GM06990 (cell line): ENCODE measurements around the gene TXNRD1.

ENCODE experiments used
- DNase-seq: peaks from one replicate; pipeline ENCODE4 v3.0.0-alpha.2; 2011; ENCODE audit not compliant: insufficient read length; ENCODE audit errors: extremely low read depth
- H3K27me3 ChIP-seq: replicated peaks from 2 replicates; pipeline ENCODE4 v1.6.0; 2011; ENCODE audit warnings: low read length; ENCODE audit not compliant: control insufficient read depth, insufficient read depth
- H3K36me3 ChIP-seq: 2 replicates; pipeline ENCODE4 v1.5.1; 2011; ENCODE audit warnings: low read length; ENCODE audit not compliant: control insufficient read depth, insufficient read depth
- H3K4me3 ChIP-seq: replicated peaks from 2 replicates; pipeline ENCODE4 v1.5.1; 2011; ENCODE audit warnings: low read depth, mild to moderate bottlenecking, control low read depth, low read length
- CTCF ChIP-seq: IDR thresholded peaks from 2 replicates; pipeline ENCODE4 v1.5.1; 2011; ENCODE audit warnings: low read length, control low read depth, mild to moderate bottlenecking, inconsistent platforms; ENCODE audit not compliant: insufficient read depth, poor library complexity, severe bottlenecking

TXNRD1 gene

GRCh38 chr12:104187446-104188155 lies 28.0 kb upstream of the TXNRD1 start:
- H3K36me3 ChIP-seq, result no peaks in the 10 kb centered on the region
- no peaks in the 10 kb centered on the region for H3K27me3 ChIP-seq
- TF ChIP-seq CTCF, result no peak
- no peak overlapping the region for H3K4me3 ChIP-seq
- no peak for DNase-seq

GRCh38 chr12:104188534-104188933 lies 27.0 kb upstream of the TXNRD1 start:
- Histone ChIP-seq H3K4me3 (no peak overlapping the region), H3K36me3 (no peaks in the 10 kb centered on the region), H3K27me3 (no peaks in the 10 kb centered on the region)
- DNase-seq, result no peak
- TF ChIP-seq CTCF, result no peak

DNA sequence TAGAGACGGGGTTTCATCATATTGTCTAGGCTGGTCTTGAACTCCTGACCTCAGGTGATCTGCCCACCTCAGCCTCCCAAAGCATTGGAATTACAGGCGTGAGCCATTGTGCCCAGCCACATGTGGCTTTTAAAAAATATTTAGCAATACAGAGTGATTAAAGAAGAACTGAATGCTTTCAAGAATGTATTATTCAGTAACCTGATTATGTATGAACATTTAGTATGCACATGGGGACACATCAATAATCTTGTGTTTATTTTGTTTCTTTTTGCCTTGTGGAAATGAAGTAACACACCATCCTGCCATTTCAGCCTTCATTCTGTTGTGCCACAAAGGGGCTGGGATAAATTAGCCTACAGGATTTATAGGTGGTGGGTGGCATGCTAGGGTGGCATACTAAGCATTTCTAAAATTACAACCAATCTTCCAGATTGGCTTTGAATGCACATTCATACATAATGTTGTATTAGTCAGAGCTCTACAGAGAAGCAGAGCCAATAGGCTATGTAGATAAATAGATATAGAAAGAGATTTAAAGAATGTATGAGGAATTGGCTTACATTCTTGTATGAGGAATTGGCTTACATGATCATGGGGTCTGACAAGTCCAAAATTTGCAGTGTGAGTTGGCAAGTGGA lies 25.5 kb upstream of the TXNRD1 start:
- H3K36me3 ChIP-seq, result no peaks in the 10 kb centered on the region
- H3K27me3 ChIP-seq, result no peaks in the 10 kb centered on the region
- H3K4me3 ChIP-seq, result no peak overlapping the region
- DNase-seq, result no peak
- no peak for TF ChIP-seq CTCF

- Histone ChIP-seq H3K36me3 (no peaks in the 10 kb centered on the region), H3K4me3 (no peak overlapping the region), H3K27me3 (no peaks in the 10 kb centered on the region)
- no peak for TF ChIP-seq CTCF
- DNase-seq, result no peak
Measured at GRCh38 chr12:104190641-104191176, 24.9 kb upstream of the TXNRD1 start.

GRCh38 chr12:104197264-104197663 lies 18.3 kb upstream of the TXNRD1 start:
- no peak for DNase-seq

More at GRCh38 chr12:104197264-104197663, 18.3 kb upstream of the TXNRD1 start:
- no peak for TF ChIP-seq CTCF
- Histone ChIP-seq H3K27me3 (no peaks in the 10 kb centered on the region), H3K4me3 (no peak overlapping the region), H3K36me3 (no peaks in the 10 kb centered on the region)
